Fibroblast of skin of right quadriceps (primary cell): ENCODE measurements around the gene MORC3.
"Not testable (repeated sequence)": the region's sequence is repeated elsewhere in the genome, so short reads cannot be mapped to it uniquely, and the experiment has no call there.

Source experiments
- DNase-seq: peaks from one replicate; pipeline ENCODE4 v3.0.0-alpha.2; 2013

MORC3 gene, protein sequence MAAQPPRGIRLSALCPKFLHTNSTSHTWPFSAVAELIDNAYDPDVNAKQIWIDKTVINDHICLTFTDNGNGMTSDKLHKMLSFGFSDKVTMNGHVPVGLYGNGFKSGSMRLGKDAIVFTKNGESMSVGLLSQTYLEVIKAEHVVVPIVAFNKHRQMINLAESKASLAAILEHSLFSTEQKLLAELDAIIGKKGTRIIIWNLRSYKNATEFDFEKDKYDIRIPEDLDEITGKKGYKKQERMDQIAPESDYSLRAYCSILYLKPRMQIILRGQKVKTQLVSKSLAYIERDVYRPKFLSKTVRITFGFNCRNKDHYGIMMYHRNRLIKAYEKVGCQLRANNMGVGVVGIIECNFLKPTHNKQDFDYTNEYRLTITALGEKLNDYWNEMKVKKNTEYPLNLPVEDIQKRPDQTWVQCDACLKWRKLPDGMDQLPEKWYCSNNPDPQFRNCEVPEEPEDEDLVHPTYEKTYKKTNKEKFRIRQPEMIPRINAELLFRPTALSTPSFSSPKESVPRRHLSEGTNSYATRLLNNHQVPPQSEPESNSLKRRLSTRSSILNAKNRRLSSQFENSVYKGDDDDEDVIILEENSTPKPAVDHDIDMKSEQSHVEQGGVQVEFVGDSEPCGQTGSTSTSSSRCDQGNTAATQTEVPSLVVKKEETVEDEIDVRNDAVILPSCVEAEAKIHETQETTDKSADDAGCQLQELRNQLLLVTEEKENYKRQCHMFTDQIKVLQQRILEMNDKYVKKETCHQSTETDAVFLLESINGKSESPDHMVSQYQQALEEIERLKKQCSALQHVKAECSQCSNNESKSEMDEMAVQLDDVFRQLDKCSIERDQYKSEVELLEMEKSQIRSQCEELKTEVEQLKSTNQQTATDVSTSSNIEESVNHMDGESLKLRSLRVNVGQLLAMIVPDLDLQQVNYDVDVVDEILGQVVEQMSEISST

DNA sequence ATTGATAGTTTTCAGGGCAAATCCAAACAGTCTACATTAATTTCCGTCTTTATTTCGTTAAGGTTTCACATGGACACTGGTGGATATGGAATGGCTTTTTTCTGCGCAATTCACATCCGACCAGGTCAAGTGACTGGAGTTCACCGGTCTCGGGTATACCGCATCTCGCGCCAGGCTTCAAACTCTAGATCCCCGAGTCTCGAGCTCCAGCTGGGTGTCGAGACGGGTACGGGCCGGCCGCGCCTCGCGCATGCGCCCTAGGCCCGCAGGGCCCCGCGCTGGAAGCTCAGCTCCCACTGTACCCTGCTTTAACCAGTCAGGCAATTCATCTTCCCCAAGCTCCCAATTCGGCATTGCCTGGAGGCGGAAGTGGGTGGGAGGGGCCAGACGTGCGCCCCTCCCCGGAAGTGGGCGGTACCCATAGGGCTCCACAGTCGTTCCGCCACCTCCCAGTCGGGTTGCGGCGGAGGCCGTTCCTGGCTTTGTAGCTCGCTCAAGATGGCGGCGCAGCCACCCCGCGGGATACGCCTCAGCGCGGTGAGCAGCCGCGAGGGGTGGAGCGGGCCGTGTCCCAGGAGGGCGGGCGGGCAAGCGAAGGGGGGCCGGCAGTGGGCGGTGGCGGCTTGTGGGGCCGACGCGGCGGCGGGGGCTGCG is at the start of gene MORC3:
TSS of gene MORC3 (plus strand) at position 431 of the 654 bp plus-strand sequence. CDS start at position 499, 68 bp downstream.
- peak; percentile 99 for DNase-seq

DNA sequence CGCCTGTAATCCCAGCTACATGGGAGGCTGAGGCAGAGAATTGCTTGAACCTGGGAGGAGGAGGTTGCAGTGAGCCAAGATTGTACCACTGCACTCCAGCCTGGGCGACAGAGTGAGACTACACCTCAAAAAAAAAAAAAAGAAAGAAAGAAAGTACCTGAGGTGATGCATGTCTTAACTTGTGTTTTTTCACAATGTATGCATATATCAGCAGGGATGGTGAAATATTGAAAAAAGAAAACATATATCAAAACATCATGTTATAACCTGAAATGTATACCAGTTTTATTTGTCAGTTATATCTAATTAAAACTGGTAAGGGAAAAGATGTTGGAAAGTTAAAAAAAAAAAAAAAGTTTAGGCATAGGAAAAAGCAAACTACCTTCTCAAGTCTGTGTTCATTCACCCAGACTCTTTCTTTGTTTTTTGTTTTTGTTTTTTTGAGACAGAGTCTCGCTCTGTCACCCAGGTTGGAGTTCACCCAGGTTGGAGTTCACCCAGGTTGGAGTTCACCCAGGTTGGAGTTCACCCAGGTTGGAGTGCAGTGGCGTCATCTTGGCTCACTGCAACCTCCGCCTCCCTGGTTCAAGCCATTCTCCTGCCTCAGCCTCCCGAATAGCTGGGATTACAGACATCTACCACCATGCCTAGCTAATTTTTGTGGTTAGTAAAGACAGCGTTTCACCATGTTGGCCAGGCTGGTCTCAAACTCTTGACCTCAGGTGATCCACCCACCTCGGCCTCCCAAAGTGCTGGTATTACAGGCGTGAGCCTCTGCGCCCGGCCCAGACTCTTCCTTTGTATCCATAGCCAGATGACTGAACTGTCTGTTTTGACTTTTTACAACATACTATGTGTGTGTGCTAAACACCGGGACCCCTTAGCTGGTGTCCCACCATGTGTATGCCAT is 49.0 kb upstream of the MORC3 start:
- not testable (repeated sequence) for DNase-seq

DNA sequence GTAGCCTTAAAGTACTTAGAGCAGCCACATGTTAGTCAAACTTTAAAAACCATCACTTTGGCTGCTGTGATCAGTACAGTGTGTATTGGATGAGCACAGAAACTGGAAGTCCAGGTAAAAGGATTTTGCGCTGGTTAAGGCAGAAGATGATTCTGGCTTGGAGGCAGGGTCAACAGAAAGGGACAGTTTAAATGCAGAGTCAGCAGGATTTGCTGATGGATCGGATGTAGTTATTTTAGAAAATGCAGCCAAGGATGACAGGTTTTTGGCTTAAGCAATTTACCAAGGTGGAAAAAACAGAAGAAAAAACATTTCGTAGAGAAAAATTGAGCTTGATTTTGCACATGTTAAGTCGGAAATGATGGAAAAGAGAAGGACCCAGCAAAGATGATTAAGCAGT is 45.9 kb upstream of the MORC3 start:
- DNase-seq, result no peak

DNA sequence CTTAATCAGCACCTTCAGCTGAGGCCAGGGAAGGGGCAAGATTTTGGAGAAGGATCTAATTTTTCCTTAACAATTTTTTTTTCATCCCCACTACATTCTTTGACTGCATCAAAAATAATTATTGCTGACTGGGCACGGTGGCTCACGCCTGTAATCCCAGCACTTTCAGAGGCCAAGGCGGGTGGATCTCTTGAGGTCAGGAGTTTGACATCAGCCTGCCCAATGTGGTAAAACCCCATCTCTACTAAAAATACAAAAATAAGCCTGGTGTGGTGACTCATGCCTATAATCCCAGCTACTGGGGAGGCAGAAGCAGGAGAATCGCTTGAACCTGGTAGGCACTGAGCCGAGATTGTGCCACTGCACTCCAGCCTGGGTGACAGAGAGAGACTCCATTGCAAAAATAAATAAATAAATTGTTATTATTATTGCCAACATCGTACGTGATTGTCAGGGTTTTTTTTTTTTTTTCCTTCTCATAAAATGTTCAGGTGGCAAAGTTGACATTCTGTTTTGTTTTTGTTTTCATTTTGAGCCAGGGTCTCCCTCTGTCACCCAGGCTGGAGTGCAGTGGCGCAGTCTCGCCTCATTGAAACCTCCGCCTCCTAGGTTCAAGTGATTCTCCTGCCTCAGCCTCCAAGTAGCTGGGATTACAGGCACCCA is 37.3 kb upstream of the MORC3 start:
- peak; percentile 12 for DNase-seq

DNA sequence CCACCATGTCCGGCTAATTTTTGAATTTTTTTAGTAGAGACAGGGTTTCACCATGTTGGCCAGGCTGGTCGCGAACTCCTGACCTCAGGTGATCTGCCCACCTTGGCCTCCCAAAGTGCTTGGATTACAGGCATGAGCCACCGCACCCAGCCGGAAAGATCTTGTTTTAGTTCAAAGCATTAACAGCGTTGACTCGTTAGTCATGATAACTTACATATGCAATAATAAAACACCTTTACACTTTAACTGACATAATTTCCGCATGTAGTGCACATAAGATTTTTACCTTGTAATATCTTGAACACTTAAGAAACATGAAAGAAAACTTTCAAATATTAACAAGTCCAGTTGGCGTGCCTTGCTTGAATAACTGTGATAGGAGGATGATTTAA is 36.8 kb upstream of the MORC3 start:
- not testable (repeated sequence) for DNase-seq

DNA sequence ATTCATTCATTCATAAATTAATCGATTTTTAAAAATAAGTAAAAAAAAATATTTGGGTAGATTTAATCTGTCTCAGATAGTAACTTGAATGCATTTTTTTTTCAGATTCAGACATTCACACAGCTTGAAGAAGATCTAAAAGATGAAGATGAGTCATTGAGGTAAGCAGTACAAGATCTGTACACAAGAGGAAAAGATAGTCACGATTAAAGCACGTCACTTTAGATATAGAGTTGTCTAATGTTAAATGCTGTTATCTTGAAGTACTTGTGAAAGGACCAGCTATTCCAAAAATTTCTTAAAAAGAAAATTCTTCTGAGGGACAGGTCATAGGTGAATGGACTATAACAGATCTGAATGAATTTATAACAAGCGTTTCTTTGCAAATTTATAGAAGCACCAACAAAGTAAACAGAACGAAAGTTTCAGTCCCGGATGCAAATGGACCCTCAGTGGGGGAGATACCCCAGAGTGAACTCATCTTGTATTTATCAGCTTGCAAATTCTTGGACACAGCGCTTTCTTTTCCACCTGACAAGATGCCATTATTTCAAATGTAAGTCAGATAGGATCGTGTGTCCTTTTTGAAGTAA is 31.2 kb upstream of the MORC3 start:
- no peak for DNase-seq

DNA sequence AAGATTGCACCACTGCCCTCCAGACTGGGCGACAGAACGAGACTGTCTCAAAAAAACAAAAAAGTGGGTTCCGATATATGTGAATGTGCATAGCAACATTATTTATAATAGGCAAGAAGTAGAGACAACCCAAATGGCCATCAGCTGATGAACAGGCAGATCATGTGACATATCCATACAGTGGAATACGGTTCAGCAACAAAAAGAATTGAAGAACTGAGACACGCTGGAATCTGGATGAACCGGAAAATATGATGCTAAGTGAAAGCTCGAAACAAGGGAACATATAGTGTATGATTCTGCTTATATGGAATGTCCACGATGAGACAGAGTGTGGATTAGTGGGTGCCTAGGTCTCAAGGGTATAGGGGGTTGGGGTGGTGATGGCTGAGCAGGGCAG is 28.5 kb upstream of the MORC3 start:
- DNase-seq, result no peak

DNA sequence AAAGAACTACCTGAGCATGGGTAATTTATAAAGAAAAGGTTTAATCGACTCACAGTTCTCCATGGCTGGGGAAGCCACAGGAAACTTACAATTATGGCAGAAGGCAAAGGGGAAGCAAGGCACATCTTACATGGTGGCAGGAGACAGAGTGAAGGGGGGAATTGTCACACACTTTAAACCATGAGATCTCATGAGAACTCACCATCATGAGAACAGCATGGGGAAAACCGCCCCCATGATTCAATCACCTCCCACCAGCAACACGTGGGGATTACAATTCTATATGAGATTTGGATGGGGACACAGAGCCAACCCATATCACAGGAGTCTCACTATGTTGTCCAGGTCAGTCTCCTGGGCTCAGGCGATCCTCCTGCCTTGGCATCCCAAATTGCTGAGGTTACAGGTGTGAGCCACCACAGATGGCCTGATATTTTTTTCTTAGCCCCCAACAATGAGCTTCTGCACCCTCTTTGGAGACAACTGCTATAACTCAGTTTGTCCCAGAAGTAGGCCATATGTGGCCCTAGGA is 22.5 kb upstream of the MORC3 start:
- DNase-seq, result no peak

DNA sequence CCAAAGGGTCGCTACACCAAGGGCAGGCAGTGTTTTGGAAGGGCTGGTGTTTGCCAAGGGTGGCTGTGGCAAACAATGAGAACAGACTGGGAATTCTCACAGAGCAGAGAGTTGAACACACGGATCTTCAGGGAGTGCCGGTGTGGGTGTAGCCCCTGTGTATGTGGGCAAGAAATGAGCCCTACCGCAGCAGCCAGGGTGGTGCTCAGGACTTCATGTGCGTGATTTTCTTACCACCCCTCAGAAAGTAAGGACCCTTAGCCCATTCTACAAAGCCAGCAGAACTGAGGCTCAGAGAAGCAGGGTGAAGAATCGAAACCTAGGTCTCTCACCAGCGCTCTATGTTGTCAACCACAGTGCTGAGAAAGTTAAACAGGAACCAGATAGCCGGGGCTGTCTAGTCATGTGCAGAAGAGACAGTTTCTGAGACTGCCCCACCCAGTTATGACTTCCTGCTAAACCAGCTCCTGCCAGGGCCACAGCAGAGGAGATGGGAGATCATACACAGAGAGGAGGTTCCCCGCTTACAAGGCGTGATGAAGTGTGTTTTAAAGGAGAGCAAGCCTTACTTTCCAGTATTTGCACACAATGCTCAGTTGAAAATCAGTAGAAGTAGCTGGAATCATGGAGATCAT is 21.9 kb upstream of the MORC3 start:
- DNase-seq, result no peak

DNA sequence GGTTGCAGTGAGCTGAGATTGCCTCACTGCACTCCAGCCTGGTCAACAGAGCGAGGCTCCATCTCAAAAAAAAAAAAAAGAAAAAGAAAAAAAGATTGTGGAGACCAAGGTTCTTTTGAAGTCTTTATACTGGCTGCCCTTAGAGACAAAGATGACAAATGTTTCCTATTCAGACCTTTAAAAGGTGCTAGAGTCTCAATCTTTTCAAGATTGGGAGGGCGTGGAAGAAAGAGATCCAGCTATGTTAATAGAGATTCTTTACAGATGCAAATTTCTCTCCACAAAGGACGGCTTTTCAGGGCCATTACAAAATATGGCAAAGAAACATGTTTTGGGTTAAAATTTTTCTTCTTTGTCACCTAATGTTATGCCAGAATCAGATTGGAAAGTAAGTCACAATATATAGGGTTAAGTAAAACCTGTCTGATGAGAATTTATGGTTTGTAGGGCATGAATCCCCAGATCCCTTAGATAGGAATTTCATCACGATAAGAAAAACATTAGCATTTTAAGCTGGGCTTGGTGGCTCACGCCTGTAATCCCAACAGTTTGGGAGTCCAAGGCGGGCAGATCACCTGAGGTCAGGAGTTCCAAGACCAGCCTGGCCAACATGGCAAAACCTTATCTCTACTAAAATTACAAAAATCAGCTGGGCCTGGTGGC is 13.0 kb upstream of the MORC3 start:
- DNase-seq, result no peak

DNA sequence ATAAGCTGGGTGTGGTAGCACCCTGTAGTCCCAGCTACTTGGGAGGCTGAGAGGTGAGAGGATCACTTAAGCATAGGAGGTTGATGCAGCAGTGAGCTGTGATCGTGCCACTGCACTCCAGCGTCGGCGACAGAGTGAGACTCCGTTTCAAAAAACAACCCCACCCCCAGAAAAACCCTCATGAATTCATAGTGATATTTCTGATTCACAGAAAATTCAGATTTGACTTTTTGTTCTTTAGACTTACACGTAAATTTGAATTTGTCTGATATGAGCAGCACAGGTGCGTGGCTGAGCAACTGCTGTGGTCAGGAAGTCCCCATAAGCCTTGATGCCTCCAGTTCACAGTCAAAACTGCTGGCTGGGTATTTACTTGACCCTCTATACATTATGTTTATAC is 10.0 kb upstream of the MORC3 start:
- no peak for DNase-seq

DNA sequence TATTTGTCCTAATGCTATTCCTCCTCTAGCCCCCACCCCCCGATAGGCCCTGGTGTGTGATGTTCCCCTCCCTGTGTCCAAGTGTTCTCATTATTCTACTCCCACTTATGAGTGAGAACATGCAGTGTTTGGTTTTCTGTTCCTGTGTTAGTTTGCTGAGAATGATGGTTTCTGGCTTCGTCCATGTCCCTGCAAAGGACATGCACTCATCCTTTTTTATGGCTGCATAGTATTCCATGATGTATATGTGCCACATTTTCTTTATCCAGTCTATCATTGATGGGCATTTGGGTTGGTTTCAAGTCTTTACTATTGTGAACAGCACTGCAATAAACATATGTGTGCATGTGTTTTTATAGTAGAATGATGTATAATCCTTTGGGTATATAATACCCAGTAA is 6.6 kb upstream of the MORC3 start:
- not testable (repeated sequence) for DNase-seq

DNA sequence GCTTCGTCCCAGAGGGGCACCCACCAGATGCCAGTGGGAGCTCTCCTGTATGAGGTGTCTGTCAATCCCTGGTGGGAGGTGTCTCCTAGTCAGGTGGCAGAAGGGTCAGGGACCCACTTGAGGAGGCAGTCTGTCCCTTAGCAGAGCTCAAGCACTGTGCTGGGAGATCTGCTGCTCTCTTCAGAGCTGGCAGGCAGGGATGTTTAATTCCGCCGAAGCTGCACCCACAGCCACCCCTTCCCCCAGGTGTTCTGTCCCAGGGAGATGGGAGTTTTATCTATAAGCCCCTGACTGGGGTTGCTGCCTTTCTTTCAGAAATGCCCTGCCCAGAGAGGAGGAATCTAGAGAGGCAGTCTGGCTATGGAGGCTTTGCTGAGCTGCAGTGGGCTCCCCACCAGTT is 4.0 kb upstream of the MORC3 start:
- not testable (repeated sequence) for DNase-seq

DNA sequence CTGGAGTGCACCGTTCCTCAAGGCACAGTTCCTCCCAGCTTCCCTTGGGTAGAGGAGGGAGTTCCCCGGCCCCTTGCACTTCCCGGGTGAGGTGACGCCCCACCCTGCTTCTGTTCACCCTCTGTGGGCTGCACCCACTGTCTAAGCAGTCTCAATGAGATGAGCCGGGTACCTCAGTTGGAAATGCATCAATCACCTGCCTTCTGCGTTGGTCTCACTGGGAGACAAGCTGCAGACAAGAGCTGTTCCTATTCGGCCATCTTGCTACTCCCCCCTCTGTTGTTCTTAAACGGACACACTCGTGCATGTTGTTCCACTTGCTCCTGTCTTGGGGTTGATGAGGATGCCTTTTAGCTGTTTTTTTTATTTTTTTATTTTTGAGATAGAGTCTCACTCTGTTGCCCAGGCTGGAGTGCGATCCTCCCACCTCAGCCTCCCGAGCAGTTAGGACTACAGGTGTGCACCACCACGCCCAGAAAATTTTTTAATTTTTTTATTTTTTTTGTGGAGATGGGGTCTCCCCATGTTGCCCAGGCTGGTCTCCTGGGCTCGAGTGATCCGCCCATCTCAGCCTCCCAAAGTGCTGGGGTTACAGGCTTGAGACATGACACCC is 3.0 kb upstream of the MORC3 start:
- no peak for DNase-seq

DNA sequence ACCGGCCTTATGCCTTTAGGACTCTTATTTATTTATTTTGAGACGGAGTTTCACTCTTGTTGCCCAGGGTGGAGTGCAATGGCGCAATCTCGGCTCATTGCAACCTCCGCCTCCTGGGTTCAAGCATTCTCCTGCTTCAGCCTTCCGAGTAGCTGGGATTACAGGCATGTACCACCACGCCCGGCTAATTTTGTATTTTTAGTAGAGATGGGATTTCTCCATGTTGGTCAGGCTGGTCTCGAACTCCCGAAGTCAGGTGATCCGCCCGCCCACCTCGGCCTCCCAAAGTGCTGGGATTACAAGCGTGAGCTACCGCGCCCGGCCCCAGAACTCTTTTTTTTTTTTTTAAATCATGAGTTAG is 611 bp upstream of the MORC3 start:
- not testable (repeated sequence) for DNase-seq

DNA sequence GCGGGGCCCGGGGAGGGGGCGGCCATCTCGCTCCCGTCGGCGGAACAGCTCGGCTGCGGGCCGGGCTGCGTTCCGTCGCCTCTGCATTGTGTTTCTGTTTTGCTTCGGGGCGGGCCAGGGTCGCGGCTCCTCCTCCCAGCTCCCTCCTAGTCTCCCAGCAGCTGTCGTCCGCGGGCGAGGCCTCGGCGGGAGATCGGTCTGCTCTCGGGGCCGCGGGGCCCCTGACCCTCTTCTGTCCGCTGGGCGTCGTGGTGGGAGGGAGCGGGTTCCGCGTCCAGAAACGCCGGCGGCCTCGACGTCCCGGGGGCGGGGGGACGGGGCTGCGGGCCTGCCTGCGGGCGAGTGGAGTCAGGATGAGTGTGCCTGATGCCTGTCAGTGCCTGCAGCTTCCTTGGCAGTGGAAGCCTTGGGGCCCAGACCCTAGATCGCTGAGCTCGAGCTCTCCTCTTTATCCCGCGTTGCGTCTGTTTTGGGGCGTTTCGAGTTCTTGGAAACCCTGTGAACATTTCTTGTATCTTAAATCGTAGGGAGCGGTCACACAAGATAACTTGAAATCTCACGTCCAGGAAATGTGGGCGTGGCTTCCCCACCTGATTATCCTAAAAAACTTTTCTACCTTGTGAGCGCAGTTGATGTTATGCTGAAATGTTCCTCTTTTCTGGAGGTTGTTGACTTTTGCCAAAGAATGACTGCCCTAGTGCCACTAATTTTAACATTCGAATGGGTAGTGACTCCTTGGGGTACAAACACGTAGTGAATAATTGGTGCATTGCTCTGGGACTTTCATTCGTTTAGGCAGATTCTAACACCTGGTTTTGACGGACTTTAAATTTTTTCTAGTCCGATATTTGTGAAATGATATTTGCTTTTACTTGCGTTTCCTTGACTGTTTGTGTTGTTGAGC is 676 bp downstream of the MORC3 start:
- peak; percentile 66 for DNase-seq

DNA sequence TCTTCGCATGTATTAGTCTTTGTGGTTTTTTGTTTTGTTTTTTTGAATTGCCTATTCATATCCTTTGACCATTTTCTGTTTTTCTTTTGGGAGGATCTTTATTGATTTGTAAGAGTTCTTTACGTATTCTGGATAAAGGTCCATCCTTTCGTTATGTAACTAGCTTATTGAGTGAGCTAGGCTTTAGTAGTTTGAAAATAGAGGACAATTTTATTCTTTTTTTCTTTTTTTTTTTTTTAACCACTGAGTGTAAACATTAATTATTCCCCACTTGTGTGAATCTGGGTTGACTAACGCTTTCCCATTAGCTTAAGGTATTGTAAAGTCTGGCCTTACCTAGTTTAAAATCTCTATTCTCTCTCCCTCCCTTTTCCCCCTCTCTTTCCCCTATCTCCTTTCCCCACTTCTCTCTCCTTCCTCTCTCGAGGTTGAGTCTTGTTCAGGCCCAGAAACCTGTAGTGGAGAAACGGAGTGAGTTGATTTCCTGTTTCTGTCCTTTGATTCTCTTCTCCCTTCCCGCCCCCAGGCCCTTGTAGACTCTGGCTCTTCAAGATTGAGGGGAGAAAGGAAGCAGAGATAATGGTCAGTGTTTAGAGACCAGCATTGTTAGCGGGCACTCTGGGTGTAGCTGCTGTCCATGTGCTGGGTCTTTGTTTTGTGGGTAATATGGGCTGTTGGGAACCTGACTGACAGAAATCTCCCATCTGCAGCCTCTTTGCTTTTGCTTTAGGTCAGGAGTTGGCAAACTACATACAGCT is 1.5 kb downstream of the MORC3 start:
- no peak for DNase-seq

DNA sequence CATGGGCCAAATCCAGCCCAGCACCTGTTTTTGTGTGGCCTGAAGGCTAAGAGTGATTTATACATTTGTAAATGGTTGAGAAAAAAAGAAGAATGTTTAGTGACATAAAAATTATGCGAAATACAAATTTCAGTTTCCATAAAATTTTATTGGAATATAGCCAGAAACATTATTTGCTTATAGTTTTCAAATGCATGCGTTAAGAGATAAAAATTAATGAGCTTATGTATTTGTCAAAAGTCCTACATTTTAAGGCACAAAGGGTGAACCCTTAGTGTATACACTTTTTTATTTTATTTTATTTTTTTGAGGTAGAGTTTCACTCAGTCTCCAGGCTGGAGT is 2.1 kb downstream of the MORC3 start:
- no peak for DNase-seq
